ENCODE data around the gene GSPT1.

DNA sequence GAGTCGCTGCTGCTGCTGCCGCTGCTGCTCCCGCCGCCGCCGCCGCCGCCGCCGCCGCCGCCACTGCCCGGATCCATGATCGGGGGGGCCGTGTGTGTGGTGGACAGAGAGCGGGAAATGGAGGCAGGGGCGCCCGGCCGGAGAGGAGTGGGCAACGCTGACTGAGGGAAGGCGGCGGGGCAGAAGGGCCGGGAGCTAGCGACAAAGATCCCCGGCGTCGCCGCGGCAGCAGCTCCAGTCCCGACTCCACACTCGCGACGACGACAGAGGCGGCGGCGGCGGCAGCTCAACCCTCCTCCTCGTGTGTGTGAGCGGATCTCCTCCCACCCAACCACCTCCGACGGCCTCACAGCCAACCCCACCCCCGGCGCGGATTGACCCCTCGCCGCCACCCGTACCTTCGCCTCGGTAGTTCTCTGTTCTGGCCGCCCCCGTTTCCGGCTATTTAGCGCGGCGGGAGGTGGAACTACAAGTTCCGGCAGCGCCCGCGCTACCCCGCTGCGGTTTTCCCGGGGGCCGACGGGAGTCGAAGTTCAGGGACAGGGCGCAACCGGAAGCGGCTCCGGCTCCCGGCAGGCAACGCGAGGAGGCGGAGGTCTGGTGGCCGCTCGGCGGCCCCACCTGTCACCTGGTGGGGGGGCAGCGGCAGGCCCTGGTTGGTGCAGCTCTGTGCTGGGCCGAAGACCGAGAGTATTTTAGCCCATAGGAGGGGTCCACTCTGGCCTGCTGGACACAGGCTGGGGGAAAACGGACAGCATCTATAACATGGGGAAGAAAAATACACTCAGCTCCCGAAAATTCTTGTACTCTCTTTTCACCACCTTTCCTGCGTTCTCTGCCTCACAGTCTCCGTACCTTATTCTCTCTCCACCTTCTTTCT, at the start of gene GSPT1:
- TF ChIP-seq POLR2A (IDR thresholded peaks at IDR 0.05; ENCODE audit: low read length) = peak; percentile 79
- TF ChIP-seq GATA1 (IDR thresholded peaks at IDR 0.05; ENCODE audit: low read depth, low read length) = no peak

Data from erythroblast (primary cell).